HS-5 (cell line): Measurements from ENCODE around the gene LONRF2.

Experiments
- DNase-seq: peaks from one replicate; pipeline ENCODE4 v3.0.0-alpha.2; 2012; ENCODE audit warnings: low read depth

LONRF2 gene

DNA sequence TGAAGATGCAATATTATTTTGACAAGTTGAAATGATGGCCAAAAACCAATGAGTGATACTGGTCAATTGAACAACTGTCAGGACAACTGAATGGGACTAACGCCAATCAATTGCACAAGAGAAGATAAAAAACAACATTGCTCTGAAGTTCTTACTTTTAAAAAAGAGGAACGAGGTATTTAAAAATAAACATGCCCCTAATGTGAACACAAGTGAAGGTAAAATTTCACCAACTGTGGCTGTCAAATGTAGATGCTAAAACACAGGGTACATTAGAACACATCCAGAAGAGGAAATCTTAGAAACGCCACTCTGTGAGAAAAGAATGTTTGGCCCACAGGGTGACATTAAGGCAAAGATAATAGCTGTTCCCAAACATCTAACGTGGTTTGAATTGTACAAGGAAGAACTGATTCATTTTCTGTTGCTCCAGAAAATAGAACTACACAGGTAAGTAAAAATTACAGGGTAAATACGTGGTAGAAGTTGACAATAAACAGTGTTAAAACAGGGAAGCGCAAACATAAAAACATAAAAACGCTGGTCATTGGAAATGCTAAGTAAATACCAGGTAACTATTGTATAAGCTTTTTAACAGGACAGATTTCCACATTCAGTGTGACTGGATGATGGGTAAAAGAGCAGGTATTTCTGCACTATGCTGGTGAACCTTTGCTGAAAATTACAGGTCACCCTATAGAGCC lies 20.3 kb downstream of the LONRF2 start:
- DNase-seq: no peak

DNA sequence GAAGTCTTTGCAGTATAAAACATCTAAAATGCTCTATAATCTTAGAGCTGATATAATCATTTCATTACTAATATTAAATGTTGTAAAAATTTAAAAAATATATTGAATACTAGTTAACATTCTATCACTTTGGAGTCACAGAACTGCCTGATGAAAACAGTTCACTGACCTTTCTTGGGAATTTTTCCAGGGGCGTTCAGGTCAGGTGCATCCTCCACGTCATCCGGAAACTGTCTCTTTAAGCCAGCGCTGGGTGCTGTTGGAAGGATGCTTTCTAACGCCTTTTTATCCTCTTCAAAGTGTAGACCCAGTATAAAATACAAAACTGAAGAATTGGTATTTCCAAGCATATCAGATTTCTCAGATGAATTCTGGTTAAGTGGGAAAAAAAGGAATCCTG lies 22.8 kb downstream of the LONRF2 start:
- no peak for DNase-seq

DNA sequence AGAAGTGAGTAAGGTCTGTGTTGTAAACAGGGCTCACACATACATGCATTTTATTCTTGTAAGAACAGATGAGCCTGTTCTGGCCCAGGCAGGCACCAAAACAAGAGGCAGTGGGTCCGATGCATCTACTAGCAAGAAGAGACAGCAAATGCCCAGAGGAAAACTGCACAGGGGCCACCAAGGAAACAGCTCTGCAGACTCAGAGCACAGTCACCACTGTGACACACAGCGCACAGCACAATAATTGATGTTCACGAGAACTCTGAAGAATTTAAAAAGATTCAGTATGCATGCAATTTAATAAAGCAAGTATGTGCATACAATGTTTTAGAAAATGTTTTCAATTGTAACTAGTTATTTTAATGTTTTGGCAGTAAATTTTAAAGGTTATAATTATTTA lies 24.8 kb downstream of the LONRF2 start:
- DNase-seq: no peak

DNA sequence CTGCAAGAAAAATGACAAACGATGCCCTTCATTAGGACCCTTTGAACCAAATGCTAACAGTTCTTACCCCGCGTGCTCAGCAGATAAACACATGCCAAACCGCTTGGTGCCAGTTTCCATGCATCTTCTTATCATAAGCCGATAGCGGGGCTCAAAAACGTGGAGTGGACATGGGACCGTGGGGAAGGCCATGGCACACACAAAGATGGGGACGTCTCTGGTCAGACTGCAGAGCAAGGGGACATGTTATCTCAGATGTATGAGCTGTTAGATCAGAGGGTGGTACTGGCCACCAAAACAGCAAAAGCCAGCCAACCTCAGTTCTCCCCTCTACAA lies 28.2 kb downstream of the LONRF2 start:
- no peak for DNase-seq

DNA sequence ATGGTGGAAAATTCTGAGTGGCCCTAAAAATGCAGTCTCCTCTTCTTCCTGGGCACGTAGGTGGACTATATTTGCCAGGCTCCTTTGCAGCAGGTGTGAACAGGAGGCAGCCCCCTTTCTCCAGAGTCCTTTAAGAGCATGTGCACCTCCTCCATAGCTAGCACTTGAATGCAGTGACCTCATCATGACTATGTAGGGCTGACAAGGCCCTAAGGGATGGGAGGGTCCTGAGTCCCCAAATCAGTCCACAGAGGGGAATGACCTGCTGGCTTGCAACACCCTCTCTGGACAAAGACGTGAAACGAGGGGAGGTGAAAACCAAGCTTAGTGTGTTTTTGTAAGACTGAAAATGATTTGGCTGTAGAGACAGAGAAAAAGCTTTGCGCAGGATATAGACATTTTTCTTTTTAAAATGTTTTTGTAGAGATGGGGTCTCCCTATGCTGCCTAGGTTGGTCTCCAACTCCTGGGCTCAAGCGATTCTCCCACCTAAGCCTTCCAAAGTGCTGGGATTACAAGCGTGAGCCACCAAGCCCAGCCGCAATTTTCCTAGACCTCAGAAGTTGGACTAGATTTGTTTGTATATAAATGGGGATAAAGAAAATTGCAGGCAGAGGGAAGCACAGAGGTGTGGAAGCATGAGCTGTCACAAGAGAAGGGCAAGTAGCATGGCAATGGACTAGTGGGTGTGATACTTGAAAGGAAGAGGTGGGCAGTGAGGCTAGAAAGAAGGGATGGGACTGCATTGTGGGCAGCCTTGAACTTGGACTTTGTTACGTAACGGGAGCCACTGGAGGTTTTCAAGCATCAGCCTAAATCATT lies 28.8 kb downstream of the LONRF2 start:
- no peak for DNase-seq

DNA sequence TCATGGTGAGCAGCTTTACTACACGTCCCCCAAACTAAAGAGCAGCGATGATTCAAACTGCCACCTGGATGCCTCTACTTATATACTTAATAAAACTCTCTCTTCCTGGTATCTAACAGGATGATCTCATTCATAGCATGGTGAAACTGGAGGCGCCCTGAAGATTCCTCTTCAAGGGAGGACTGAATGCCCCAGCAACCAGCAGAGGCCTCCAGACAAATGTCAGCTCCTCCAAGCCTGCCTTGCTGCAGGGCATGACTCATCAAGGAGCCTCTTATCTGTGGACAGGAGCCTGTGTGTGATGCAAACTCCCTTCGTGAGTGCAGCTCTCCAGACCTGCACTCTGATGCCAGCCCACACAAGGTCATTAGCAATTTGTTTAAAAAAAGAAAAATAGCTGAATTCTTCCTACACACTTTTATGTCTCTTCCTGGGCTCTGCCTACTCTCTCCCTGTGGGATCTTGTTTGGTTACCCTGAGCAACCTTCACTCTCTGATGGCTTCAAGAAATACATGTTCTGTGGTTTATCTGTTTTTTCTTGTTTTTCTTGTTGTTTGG lies 30.2 kb downstream of the LONRF2 start:
- peak; percentile 96 for DNase-seq

DNA sequence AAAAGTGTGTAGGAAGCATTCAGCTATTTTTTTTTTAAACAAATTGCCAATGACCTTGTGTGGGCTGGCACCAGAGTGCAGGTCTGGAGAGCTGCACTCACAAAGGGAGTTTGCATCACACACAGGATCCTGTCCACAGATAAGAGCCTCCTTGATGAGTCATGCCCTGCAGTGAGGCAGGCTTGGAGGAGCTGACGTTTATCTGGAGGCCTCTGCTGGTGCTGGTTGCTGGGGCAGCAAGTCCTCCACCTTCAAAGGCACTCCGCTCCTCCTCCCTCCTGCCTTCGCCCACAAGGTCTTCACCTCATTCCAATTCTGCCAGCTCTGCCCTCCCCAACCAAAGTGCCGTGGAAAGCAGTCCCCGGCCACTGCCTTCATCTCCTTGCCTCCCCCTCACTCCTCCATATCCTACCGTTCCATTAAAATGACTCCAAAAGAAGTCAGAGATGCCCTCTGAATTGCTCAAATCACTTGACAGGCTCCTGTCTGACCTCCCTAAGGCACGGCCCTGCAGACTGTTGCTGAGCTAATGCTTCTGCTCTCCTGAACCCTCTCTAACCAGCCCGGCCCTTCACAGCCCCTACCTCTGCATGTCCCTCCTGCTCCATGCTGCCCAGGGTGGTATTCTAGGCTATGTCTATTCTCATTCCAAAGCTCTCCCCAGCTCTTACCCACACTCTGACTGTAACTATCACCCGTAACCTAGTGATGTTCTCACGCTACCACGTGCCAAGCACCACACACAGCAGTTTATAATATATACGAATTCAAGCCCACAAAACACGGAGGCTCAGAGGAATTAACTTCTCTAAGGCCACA lies 30.9 kb downstream of the LONRF2 start:
- peak; percentile 99 for DNase-seq

DNA sequence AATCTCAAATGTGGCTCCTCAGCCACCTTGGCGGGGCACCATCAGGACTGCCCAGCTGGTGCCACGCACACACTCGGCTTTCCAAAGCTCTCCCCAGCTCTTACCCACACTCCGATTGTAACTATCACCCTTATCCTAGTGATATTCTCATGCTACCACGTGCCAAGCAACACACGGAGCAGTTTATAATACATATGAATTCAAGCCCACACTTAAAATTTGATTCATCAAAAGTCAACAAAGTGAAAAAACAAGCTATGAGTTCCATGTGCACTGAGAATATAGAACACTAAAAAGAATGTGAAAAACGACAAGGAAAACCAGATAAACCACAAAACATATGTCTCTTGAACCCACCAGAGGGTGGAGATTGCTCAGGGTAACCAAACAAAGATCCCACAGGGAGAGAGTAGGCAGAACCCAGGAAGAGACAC lies 31.6 kb downstream of the LONRF2 start:
- no peak for DNase-seq

DNA sequence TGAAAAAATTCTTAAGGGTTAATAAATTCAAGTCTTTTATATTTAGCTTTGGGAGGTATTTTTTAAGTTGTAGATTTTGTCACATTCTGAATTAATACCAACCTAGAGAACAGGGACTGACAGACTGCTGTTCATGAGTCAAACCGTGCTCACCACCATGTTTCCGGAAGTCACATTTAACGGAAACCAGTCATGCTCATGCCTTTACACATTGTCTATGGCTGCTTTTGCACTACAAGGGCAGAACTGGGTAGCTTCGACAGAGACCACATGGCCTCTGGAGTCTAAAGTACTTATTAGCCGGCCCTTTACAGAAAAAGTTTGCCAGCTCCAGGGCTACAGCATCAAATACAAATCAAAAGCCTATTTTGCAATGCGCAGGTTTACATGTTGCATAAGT lies 33.3 kb downstream of the LONRF2 start:
- no peak for DNase-seq

DNA sequence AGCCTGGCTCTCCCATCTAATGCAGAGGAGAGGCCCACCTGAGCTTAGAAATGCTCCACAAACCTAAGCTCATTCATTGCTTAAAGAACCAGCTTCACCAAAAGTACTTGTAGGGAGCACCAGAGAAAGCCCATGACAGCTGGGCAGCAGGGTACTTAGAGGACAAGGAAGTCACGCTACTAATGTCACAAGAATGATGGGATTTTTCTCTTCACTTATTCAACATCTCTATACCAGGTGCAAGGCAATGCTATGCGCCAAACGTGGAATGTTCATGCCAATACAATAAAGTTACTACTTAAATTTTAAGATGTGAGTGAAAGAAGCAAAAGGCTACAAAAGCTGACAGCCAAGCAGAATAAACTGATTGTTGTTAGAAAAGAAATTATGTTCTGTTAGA lies 36.0 kb downstream of the LONRF2 start:
- no peak for DNase-seq

DNA sequence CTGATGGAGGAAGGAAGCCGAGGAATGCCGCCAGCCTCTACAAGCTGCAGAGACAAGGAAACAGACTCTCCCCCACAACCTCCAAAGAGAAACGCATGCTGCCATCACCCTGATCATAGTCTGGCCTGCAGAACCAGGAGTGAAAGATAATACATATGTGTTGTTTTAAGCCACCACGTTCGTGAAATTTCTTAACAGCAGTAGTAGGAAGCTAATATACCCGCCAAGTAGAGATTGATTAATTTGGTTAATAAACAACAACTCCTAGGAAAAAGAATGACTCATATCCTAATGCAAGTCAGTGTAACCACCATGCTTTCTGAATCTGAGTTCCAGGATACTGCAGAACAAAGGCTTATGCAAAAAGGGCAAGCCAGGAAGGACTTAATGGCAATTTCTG lies 36.6 kb downstream of the LONRF2 start:
- DNase-seq: no peak

DNA sequence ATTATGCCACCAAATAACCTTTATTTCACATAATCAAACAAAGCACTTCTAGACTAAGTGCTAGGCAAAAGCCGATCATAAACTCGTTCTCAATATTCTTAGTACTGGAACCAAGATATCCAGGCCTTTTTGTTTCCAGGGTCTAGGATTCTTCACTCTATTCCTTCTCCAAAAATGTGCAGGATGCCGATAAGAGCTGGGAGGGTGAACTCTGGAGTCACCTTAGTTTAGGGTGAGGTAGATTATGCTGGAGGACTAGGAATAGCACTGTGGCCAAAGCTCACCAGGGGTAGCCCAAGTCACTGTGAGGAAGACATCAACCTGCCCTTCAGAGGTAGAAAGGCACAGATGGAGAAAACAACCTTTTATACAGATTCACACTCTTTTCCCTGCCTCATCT lies 37.3 kb downstream of the LONRF2 start:
- DNase-seq: no peak

DNA sequence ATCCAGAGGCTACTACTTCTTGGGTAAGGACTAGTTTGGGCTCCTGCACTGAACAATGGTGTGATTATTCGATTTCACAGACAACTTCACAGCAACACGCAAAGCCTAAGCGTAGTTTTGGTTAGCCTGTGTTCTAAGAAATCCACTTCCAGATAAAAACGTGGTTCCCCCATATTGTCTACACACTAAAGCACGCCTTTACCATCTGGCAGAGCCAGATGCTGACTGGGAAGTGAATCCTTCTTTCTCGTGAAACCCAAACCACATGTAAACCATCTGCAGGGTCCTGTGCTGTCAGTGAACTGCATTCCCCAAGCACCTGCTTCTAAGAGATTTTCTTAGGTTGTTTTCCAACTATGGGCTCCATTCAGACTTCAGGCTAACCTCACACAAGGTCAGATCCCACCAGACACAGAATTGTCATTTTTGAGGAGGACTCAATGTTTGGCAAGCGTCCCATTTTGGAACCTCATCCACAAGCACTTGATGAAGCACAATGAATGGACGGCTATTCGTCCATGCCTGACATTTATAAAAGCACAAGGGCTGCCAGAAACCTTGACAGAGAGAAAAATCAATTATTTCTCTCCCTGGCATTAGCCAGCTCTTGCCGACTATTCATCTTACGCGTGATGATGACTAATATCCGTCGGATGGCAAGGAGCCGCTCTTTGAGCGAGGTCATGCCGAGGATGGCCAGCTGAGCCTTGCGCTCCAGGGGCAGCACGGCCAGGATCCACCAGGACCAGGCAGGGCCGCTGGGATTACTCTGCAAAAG lies 38.4 kb downstream of the LONRF2 start:
- no peak for DNase-seq

DNA sequence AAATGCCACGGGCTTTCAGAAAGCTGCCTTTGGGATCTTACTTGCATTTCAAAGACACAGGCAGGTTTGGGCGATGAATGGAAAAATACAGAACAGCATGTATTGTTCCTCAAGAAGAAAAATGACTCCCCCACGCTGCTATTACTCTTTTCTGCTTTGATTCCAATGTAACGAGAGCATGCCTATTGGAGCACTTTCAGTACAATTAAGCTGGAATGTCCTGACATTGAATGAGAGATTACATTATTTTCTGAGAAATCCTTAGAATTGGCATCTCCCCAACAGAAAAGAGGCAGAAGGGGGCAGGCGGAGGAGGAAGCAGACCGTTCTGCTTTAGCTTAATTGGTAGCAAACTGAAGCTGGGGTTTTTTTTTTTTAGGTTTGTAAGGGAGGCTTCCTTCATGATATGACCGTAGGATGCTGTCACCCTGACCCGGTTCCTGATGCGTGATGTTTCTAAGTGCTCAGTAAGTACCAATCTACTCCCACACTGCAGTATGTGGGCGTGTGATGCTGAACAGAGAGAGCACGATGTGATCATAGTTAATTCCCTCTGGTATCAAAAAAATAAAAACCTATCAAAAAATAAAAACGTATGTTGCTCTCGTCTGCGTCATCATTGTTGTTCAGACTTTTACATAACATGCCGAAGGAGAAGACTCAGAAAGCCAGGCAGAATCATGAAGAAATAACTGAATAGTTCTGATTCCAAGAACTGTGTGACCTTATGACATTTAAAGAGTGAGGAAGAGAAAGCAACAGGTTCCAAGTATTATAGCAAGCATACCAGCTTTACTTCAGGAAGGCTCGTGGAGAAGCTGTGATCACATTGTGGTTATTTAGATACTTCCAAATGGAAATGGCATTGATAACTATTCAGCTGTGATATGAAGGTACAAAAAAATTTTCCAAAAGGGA lies 40.5 kb downstream of the LONRF2 start:
- no peak for DNase-seq

DNA sequence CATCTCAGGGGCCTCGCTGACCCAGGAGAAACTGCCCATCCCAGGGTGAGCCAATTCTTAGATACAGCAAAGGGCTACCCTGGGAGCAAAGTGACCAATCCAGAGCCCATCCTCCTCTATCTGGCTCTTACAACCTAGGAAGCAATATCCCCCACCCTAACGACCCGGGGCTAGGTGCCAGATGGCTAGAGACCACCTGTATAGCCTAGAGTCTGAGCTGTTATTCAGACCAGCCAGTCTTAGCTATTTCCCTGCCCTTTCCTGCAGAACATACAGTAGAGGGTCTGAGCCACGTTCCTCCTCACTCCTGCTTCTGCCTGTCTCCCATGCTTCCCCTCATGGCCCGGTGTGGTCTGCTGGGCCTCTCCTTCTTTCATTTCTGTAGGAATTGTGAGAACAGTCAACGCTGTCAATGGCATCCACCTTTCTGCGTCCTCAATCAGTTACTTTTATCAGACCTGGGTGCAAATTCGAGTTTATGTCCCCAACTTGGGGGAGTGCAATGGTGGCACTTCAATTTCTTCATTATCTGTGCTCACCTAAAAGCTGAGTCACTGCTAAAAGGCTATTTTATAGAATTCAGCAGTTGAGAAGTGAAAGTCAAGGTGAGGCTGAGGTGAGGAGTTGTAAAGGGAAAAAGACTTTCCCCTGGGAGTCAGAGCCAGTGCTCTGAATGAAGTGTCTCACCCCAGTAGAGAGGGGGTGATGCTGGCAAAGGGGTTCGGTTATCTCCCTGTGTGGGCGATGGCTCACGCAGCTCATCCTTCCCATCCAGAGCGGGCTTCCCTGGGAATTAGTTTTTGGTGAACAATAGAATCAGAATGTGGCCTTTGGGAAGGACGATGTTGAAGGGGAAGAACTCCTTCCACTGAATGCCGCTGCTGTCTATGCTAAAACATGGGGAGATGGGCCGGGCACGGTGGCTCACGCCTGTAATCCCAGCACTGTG lies 42.4 kb downstream of the LONRF2 start:
- no peak for DNase-seq

DNA sequence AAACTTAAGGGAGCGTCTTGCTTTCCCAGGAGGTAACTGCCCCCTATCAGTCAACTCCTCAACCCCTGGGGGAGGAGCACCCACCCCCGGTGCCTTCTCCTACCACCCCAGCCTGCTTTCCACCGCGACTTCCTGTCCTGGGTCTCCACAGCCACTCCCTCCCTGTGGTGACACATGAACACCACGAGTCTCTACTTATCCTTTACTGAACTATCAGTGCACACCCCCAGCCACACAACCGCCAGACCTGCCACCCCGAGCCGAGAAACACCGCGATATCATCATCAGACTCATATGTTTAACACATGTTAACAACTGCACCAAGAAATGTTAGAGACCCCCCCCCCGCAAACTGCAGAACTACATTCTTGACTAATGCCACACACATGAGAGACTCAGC lies 43.3 kb downstream of the LONRF2 start:
- DNase-seq: no peak

DNA sequence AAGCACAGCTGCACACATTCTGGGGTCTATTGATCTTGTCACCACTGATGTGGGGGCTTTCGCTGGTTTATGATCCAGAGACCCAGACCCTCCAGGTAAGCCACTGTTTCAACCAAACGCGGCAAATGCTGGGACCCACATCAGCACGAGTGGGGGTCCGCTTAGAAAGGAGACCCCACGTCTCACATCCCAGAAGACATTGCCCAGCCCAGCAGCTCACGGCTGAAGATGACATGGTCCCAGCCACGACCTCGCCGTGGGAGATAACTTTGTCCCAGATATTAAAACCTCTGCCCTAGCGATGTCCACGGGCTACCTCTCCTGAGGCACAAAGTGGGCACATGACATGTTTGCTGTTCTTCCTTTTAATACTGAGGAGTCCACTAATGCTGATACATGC lies 43.8 kb downstream of the LONRF2 start:
- DNase-seq: no peak

DNA sequence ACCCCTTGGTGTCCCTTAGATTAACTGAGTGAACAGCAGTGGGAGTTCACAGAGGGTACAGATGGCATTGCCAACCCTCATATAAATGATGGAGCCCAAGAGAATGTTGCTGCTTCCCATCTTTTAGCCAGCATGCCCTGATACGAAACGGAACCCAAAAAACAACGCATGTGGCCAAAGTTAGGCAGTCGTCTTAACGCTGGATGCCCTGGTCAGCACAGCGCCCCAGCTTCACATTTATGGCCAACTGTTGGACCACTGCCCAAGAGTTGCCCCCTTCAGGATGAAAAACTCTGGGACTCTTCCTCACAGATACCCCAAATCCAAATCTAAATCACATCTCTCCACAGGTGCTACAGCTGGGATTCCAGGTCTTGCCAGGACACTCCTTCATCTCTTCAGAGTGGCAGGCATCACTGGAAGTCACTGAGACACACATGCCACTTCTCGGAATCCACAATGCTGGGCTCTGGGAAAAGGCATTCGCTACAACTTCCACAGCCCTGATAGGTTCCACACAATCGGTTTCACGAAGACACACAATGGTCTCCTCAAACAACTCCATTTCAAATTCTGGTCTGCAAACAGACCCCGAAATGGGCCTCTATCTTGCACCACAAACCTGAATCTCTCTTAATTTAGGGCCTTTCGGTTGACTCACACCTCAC lies 44.6 kb downstream of the LONRF2 start:
- no peak for DNase-seq

DNA sequence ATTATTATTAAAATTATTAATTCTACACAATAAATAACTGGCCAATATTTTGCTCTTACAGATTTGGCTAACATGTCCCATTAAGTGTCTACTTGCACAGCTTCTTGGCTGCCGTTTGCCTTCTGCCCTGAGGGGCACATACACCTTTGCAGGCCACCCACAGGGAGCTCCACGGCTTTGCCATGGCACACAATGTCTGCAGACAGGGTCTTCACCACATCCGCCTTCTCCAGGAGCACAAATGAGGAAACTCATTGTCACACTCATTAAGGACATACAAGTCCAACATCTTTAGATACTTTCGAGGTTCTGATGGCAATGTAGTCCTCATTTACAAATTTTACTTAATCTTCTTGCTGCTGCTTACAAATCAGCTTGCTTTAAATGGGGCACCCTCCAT lies 45.6 kb downstream of the LONRF2 start:
- DNase-seq: no peak
